GM12892 (cell line): Measurements from ENCODE around the gene TOR4A.

Experiments used
- POLR2A ChIP-seq: IDR thresholded peaks from 2 replicates; pipeline ENCODE4 v1.6.1; 2011; ENCODE audit warnings: low read depth, low read length, control low read depth
- POLR2AphosphoS5 ChIP-seq: IDR thresholded peaks from 2 replicates; pipeline ENCODE4 v1.6.1; 2011; ENCODE audit warnings: low read depth, low read length, control low read depth
- TAF1 ChIP-seq: IDR thresholded peaks from 2 replicates; pipeline ENCODE4 v1.6.1; 2011; ENCODE audit warnings: low read depth, mild to moderate bottlenecking, control low read depth, low read length, borderline replicate concordance

DNA sequence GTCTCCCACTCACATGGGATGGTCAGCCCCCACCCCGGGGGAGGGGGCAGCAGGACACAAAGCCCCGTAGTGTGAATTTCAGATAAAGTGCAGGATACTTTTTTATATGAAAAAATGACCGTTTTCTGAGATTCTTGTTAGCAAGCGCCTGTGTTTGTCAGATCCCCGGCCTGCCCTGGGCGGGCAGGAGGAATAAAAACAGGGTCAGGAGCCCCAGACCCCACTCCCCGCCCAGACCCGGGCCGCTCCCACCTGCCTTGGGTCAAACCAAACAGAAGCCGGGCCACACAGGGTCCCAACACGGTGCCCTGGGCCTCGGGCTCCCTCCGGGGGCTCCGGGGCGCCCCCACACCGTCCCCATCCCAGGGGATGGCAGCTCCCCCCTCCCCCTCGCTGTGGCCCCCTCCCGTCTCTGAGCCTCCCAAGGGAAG, 38.1 kb downstream of the TOR4A start:
- no peak for TF ChIP-seq POLR2AphosphoS5
- no peak for TF ChIP-seq POLR2A
- TF ChIP-seq TAF1 = no peak
